Fibroblast of mammary gland (primary cell): ENCODE data around the gene CPXM2.

Source experiments
- DNase-seq: peaks from one replicate; pipeline ENCODE4 v3.0.0-alpha.2; 2010; ENCODE audit warnings: low read depth
- H3K4me3 ChIP-seq: 2 replicates; pipeline ENCODE4 v1.5.1; 2011; ENCODE audit warnings: low read depth, mild to moderate bottlenecking, low read length, moderate library complexity; ENCODE audit not compliant: control insufficient read depth
- TF ChIP-seq, protein P1 (sequence below): conservative IDR thresholded peaks from 2 replicates; pipeline ENCODE4 v1.5.1; 2011; ENCODE audit warnings: low read depth, low read length, inconsistent platforms; ENCODE audit not compliant: control insufficient read depth, insufficient read depth

The CPXM2 gene

GRCh38 chr10:123891144-123892071 is at the start of gene CPXM2:
TSS of gene CPXM2 (minus strand) at chr10:123891807. CDS start at chr10:123891659, 148 bp downstream.
- DNase-seq = no peak
- no peak within 1 kb of the TSS for H3K4me3 ChIP-seq
- TF ChIP-seq, protein P1, sequence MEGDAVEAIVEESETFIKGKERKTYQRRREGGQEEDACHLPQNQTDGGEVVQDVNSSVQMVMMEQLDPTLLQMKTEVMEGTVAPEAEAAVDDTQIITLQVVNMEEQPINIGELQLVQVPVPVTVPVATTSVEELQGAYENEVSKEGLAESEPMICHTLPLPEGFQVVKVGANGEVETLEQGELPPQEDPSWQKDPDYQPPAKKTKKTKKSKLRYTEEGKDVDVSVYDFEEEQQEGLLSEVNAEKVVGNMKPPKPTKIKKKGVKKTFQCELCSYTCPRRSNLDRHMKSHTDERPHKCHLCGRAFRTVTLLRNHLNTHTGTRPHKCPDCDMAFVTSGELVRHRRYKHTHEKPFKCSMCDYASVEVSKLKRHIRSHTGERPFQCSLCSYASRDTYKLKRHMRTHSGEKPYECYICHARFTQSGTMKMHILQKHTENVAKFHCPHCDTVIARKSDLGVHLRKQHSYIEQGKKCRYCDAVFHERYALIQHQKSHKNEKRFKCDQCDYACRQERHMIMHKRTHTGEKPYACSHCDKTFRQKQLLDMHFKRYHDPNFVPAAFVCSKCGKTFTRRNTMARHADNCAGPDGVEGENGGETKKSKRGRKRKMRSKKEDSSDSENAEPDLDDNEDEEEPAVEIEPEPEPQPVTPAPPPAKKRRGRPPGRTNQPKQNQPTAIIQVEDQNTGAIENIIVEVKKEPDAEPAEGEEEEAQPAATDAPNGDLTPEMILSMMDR = no peak

GRCh38 chr10:123939591-123939990 is 48.0 kb upstream of the CPXM2 start:
- TF ChIP-seq, protein P1 = no peak
- H3K4me3 ChIP-seq = no peak overlapping the region
- no peak for DNase-seq

GRCh38 chr10:123938890-123939289 is 47.3 kb upstream of the CPXM2 start:
- DNase-seq = no peak
- H3K4me3 ChIP-seq = no peak overlapping the region
- TF ChIP-seq, protein P1 = no peak

DNA sequence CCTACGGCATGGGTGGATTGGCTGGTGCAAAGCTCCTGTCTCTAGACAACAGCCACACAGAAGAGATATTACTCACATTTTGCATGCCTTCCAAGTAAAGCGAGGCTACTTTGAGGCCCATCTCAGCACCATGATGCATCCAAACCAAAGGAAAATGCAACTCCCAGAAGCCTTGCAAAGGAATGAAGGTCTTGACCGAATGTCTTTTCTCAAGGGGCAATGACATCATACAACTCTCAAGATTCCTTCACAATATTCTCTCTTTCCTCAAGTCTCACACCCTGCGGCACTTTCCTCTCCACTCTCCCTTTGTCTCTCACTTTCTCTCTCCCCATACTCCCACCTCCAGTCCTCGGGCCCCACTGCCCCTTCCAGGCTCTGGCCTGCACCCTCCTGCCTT is 44.8 kb upstream of the CPXM2 start:
- DNase-seq = peak; percentile 91

DNA sequence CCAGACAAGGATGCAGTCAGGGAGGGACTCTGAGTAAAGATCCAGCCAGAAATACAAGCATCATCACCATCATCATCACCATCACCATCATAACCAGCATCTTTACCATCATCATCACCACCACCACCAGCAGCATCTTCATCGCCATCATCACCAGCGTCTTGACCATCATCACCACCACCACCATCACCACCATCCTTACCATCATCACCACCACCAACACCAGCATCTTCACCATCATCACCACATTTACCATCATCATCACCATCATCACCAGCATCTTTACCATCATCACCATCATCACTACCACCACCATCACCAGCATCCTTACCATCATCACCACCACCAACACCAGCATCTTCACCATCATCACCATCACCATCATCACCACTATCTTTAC is 44.1 kb upstream of the CPXM2 start:
- TF ChIP-seq, protein P1 = no peak
- no peak for DNase-seq
- no peak overlapping the region for H3K4me3 ChIP-seq

More for the DNA sequence above, 44.8 kb upstream of the CPXM2 start:
- TF ChIP-seq, protein P1 = no peak
- H3K4me3 ChIP-seq = no peak overlapping the region

- no peak overlapping the region for H3K4me3 ChIP-seq
- TF ChIP-seq, protein P1 = no peak
- no peak for DNase-seq
These were observed 43.2 kb upstream of the CPXM2 start for GRCh38 chr10:123934846-123935245.
